Esophagus muscularis mucosa (tissue), 4 donors: Measurements from ENCODE around the gene KNOP1. TPM values are rescaled to one million over a fixed set of nuclear protein-coding genes. Genes with fewer than 3 reads are reported as not detected.
A peak's percentile ranks its signal among the peaks of the same experiment; 100 is the strongest.
"Not testable (repeated sequence)": the region's sequence is repeated elsewhere in the genome, so short reads cannot be mapped to it uniquely, and the experiment has no call there.

Experiments used
- DNase-seq: peaks from one replicate; pipeline ENCODE4 v3.0.0-alpha.2; 2017; ENCODE audit errors: extremely low spot score
- H3K27ac ChIP-seq, 4 donors: fragments of 200-600 bp; sonication (generic); replicated peaks in 1 of 4; 1 replicate in 3 of 4; 2 replicates in 1 of 4; pipeline ENCODE4 v1.5.1; 2016 to 2019; ENCODE audit warnings: mild to moderate bottlenecking in 1 of 4
- H3K27me3 ChIP-seq, 4 donors: fragments of 200-600 bp; sonication (generic); one replicate each; pipeline versions ENCODE4 v1.5.1 to v1.6.0; 2016 to 2019
- H3K36me3 ChIP-seq, 4 donors: fragments of 200-600 bp; sonication (generic); one replicate each; pipeline ENCODE4 v1.5.1; 2016 to 2019
- H3K4me1 ChIP-seq, 4 donors: fragments of 200-600 bp; sonication (generic); one replicate each; pipeline ENCODE4 v1.5.1; 2016 to 2019
- H3K4me3 ChIP-seq, 4 donors: fragments of 200-600 bp; sonication (generic); 1 replicate in 2 of 4; 2 replicates in 2 of 4; pipeline ENCODE4 v1.5.1; 2016 to 2019; ENCODE audit warnings: mild to moderate bottlenecking in 4 of 4, moderate library complexity in 1 of 4
- H3K9me3 ChIP-seq, 4 donors: fragments of 200-600 bp; sonication (generic); 1 replicate in 3 of 4; 2 replicates in 1 of 4; pipeline ENCODE4 v1.5.1; 2016 to 2019
- EP300 ChIP-seq: sonication (generic); formaldehyde crosslinking; IDR thresholded peaks from one replicate; pipeline ENCODE4 v1.6.1; 2017; ENCODE audit warnings: antibody characterized with exemption
- POLR2A ChIP-seq: fragments of 450-650 bp; IDR thresholded peaks from one replicate; pipeline ENCODE4 v1.6.1; 2017; ENCODE audit warnings: antibody characterized with exemption, moderate library complexity, mild to moderate bottlenecking, low read depth
- POLR2AphosphoS5 ChIP-seq, 2 donors: sonication (generic); formaldehyde crosslinking; IDR thresholded peaks; one replicate each; pipeline ENCODE4 v1.6.1; 2017; ENCODE audit warnings: antibody characterized with exemption in 2 of 2
- WGBS: methylation state at CpG from one replicate; pipeline ENCODE4 v1.1.5; 2018; 5-methylcytosine and 5-hydroxymethylcytosine counted together
- intact Hi-C: fragments of 100-400 bp; cut with DNase I; formaldehyde crosslinking; loops from one replicate; pipeline ENCODE4 v1.15.1; 2023
- total RNA-seq, 4 donors: library from RNA; depleted of rRNA; stranded (reverse); fragments of >200 nt; gene quantifications; one replicate each; pipeline versions ENCODE4 v1.1.0 to v1.2.1, GENCODE V29; 2016
- TF ChIP-seq, protein P1 (sequence below), 3 experiments: fragments of 200-600 bp in 2 of 3; fragments of 450-650 bp in 1 of 3; sonication (generic) in 2 of 3; IDR thresholded peaks; one replicate each; pipeline ENCODE4 v1.5.1; 2017 to 2019; ENCODE audit warnings: antibody characterized with exemption in 3 of 3, mild to moderate bottlenecking in 2 of 3, moderate library complexity in 1 of 3

The KNOP1 gene
- total RNA-seq, 4 donors from 2014 or later = 7.3 to 9.9 (median 9.1) TPM

DNA sequence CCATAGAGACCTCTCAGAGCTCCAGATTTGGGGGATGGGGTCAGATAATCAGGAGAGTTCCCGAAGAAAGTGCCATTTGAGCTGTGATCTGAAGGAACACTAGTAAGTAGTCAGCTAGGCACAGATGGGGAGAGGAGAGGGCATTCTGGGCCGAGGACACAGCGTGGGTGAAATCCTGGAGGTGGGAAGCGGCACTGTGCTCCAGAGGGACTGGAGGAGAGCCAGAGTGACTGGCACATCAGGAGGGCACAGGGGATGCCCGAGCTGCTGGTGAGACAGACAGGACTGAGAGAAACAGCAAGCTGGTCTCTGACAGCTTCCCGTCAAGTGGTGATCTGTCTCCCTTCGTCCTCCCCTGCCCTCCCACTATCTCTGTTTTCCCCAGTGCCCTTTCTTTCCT, 40.6 kb downstream of the KNOP1 start:
- H3K27ac ChIP-seq = no peak overlapping the region
- no peaks in the 10 kb centered on the region for H3K27me3 ChIP-seq
- H3K4me3 ChIP-seq = no peak overlapping the region
- intact Hi-C loops = no loop called here
- WGBS = 84% methylated on average over 7 of the region's 7 CpGs
- DNase-seq = no peak
- no peaks in the 10 kb centered on the region for H3K4me1 ChIP-seq
- TF ChIP-seq EP300 (no peak), POLR2AphosphoS5 (IDR thresholded peaks at IDR 0.05) (no peak), POLR2A (no peak)
- TF ChIP-seq, protein P1, sequence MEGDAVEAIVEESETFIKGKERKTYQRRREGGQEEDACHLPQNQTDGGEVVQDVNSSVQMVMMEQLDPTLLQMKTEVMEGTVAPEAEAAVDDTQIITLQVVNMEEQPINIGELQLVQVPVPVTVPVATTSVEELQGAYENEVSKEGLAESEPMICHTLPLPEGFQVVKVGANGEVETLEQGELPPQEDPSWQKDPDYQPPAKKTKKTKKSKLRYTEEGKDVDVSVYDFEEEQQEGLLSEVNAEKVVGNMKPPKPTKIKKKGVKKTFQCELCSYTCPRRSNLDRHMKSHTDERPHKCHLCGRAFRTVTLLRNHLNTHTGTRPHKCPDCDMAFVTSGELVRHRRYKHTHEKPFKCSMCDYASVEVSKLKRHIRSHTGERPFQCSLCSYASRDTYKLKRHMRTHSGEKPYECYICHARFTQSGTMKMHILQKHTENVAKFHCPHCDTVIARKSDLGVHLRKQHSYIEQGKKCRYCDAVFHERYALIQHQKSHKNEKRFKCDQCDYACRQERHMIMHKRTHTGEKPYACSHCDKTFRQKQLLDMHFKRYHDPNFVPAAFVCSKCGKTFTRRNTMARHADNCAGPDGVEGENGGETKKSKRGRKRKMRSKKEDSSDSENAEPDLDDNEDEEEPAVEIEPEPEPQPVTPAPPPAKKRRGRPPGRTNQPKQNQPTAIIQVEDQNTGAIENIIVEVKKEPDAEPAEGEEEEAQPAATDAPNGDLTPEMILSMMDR (IDR thresholded peaks at IDR 0.05) = no peak
- peaks cover 15 to 75% (median 27%) of the 10 kb centered on the region in 4 donors for H3K36me3 ChIP-seq
- no peaks in the 10 kb centered on the region for H3K9me3 ChIP-seq

DNA sequence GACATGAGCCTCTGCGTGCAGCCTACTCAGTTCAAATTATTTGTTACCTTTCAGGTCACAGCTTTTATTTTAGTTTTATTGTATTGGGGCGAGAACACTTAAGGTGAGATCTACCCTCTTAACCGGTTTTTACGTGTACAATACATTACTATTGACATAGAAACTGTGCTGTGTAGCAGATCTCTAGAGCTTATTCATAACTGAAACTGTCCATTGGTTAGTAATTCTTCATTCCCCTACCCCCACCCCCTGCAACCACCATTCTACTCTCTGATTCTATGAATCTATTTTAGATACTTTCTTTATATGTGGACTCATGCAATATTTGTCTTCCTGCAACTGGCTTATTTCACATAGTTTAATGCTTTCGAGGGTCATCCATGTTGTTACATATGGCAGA, 43.5 kb downstream of the KNOP1 start:
- TF ChIP-seq, protein P1 (IDR thresholded peaks at IDR 0.05) = no peak
- TF ChIP-seq POLR2AphosphoS5 (IDR thresholded peaks at IDR 0.05) = no peak
- no peak for TF ChIP-seq POLR2A
- TF ChIP-seq EP300 = no peak
- no peaks in the 10 kb centered on the region for H3K9me3 ChIP-seq
- no peaks in the 10 kb centered on the region for H3K4me1 ChIP-seq
- DNase-seq = no peak
- 98% methylated on average over 5 of the region's 5 CpGs for WGBS
- H3K36me3 ChIP-seq = peaks cover 31 to 74% (median 38%) of the 10 kb centered on the region in 4 donors
- no peak overlapping the region for H3K4me3 ChIP-seq
- H3K27ac ChIP-seq = no peak overlapping the region
- no peaks in the 10 kb centered on the region for H3K27me3 ChIP-seq
- intact Hi-C loops = no loop called here

DNA sequence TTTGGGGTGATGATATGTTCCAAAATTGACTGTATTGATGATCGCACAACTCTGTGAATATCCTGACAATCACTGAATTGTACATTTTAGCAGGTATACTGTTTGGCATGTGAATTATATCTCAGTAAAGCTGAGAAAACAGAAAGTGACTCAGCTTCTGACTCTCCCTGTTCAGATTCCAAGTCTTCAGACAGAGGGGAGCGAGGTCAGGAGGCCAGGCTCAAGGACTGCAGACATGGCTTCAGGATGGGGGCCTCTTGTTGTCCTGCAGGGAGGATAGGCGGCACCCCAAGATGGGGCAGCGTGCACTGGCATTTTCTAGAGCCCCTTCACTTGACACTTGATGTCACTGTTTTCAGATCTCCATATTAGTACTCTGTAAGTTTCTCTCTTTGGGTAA, 45.6 kb downstream of the KNOP1 start:
- peaks cover 5 to 11% (median 9%) of the 10 kb centered on the region in 4 donors for H3K4me1 ChIP-seq
- WGBS = 100% methylated on average over 4 of the region's 4 CpGs
- peaks cover 33 to 73% (median 41%) of the 10 kb centered on the region in 4 donors for H3K36me3 ChIP-seq
- DNase-seq = no peak
- no peaks in the 10 kb centered on the region for H3K9me3 ChIP-seq
- no peaks in the 10 kb centered on the region for H3K27me3 ChIP-seq
- intact Hi-C loops = no loop called here
- H3K27ac ChIP-seq = no peak overlapping the region
- H3K4me3 ChIP-seq = no peak overlapping the region
- TF ChIP-seq EP300 = no peak
- TF ChIP-seq, protein P1 (IDR thresholded peaks at IDR 0.05) = no peak
- TF ChIP-seq POLR2A = no peak
- no peak for TF ChIP-seq POLR2AphosphoS5 (IDR thresholded peaks at IDR 0.05)

DNA sequence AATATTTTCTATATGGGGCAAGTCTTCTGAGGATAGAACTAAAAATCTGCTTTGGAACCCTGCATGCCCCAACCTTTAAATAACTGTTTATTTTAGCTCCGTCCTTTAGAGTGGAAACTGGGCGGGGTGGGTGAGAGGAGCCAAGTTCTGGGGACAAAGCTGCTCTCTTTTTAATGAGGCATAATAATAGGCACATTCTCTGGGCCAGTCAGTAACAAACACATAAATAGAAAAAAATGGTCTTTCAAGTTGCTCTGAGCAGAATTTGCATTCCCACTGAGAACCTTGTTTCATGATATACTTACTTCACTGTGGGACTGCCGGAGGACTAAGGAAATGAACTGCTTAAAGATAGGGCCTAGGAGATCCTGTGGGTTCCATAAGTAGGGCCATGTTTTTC, 51.5 kb downstream of the KNOP1 start:
- Histone ChIP-seq H3K27me3 (no peaks in the 10 kb centered on the region), H3K9me3 (no peaks in the 10 kb centered on the region), H3K4me1 (peaks cover 19 to 25% (median 24%) of the 10 kb centered on the region in 4 donors), H3K36me3 (peaks cover 16 to 44% (median 29%) of the 10 kb centered on the region in 4 donors), H3K4me3 (no peak overlapping the region), H3K27ac (peak overlapping the region in 3 of 4 donors; percentile 11 to 49 (median 22))
- 32% methylated on average over 3 of the region's 3 CpGs for WGBS
- intact Hi-C loops = no loop called here
- no peak for TF ChIP-seq EP300
- TF ChIP-seq POLR2A = no peak
- TF ChIP-seq, protein P1 (IDR thresholded peaks at IDR 0.05) = no peak
- TF ChIP-seq POLR2AphosphoS5 (IDR thresholded peaks at IDR 0.05) = no peak
- no peak for DNase-seq

DNA sequence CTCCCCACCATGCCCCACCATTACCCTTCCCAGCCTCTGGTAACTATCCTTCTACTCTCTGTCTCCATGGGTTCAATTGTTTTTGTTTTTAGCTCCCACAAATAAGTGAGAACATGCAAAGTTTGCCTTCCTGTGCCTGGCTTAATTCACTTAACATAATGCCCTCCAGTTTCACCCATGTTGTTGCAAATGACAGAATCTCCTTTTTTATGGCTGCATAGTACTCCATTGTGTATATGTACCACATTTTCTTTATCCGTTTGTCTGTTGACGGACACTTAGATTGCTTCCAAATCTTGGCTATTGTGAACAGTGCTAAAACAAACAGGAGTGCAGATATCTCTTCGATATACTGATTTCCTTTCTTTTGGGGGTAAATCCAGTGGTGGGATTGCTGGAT, 52.7 kb downstream of the KNOP1 start:
- H3K27me3 ChIP-seq, H3K27ac ChIP-seq, intact Hi-C loops, DNase-seq, H3K9me3 ChIP-seq, H3K4me3 ChIP-seq: not testable (repeated sequence)
- 100% methylated on average over 3 of the region's 3 CpGs for WGBS
- Histone ChIP-seq H3K36me3 (peaks cover 6 to 37% (median 21%) of the 10 kb centered on the region in 4 donors), H3K4me1 (peaks cover 19 to 25% (median 24%) of the 10 kb centered on the region in 4 donors)
